ENCODE data around the gene FXYD1.

Gene FXYD1

GRCh38 chr19:35177377-35178274 lies 39.0 kb downstream of the FXYD1 start:
- H3K27ac ChIP-seq, result no peak overlapping the region
- no peak for TF ChIP-seq CTCF (IDR thresholded peaks at IDR 0.05; ENCODE audit: low read depth, low read length, missing control alignments)
- in situ Hi-C loops (cut with HindIII; ENCODE audit: low pct_ligation_motif_present, low sequenced_read_pairs), result no loop called here
- H3K36me3 ChIP-seq (replicated peaks), result no peaks in the 10 kb centered on the region
- H3K27me3 ChIP-seq (replicated peaks), result no peaks in the 10 kb centered on the region
- H3K4me3 ChIP-seq (ENCODE audit: low read depth, low read length), result no peak overlapping the region
- DNase-seq, result no peak

DNA sequence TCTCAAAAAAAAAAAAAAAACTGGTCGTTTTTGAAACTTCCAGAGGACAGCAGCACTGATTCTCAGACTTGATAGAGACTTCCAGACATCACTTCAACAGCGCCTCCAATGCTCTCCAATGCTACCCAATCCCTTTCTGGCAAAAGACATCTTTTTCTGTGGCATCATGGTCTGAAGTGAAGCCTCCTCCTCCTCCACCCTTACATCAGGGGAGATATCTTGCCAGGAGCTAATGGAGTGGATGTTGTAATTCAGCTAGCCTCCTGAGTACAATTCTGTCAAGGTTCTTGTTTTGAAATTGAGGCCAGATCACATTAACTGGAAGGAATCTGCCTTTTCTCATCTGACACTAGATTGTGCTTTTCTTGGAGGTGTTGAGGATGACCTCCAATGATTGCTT lies 40.1 kb downstream of the FXYD1 start:
- Histone ChIP-seq H3K4me3 (ENCODE audit: low read depth, low read length) (no peak overlapping the region), H3K27ac (no peak overlapping the region), H3K27me3 (replicated peaks) (no peaks in the 10 kb centered on the region), H3K36me3 (replicated peaks) (no peaks in the 10 kb centered on the region)
- in situ Hi-C loops (cut with HindIII; ENCODE audit: low pct_ligation_motif_present, low sequenced_read_pairs), result no loop called here
- no peak for DNase-seq
- TF ChIP-seq CTCF (IDR thresholded peaks at IDR 0.05; ENCODE audit: low read depth, low read length, missing control alignments), result no peak

DNA sequence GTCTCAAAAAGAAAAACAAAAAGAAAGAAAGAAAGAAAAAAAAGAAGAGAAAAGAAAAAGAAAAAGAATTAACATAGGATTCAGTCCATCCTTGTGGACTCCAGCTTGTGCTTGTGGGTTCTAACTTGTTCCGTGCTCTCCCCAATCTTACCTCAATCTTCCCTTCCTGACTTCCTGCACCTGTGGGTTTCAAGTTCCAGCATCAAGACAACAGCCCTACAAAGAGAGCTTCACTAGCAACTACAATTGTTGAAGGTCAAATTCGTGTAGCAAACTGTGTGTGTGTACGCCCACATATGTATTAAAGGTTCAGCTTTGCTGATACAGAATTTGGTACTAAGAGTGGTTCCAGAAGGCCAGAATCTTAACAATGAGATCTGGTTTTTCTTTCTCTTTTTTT lies 41.2 kb downstream of the FXYD1 start:
- no peaks in the 10 kb centered on the region for H3K27me3 ChIP-seq (replicated peaks)
- no peaks in the 10 kb centered on the region for H3K36me3 ChIP-seq (replicated peaks)
- TF ChIP-seq CTCF (IDR thresholded peaks at IDR 0.05; ENCODE audit: low read depth, low read length, missing control alignments), result no peak
- H3K27ac ChIP-seq, result no peak overlapping the region
- in situ Hi-C loops (cut with HindIII; ENCODE audit: low pct_ligation_motif_present, low sequenced_read_pairs), result no loop called here
- DNase-seq, result no peak
- no peak overlapping the region for H3K4me3 ChIP-seq (ENCODE audit: low read depth, low read length)

DNA sequence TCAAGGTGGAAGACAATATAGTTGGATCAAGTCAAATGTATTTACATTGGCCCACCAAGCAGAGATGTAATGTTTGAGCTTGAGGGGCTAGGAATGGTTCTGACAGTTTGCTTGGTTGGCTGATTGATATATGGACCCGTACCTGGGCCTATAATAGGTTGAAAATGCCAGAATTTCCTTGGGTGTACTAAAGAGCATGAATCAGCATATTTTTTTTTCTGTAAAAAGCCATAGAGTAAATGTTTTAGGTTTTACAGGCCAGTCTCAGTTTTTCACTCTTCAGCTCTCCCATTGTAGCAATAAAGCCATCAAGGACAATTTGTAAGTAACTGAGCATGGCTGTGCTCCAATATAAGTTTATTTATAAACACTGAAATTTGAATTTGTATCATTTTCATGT lies 42.8 kb downstream of the FXYD1 start:
- Histone ChIP-seq H3K27me3 (replicated peaks) (no peaks in the 10 kb centered on the region), H3K36me3 (replicated peaks) (no peaks in the 10 kb centered on the region), H3K4me3 (ENCODE audit: low read depth, low read length) (no peak overlapping the region), H3K27ac (no peak overlapping the region)
- TF ChIP-seq CTCF (IDR thresholded peaks at IDR 0.05; ENCODE audit: low read depth, low read length, missing control alignments), result no peak
- in situ Hi-C loops (cut with HindIII; ENCODE audit: low pct_ligation_motif_present, low sequenced_read_pairs), result no loop called here
- DNase-seq, result no peak

DNA sequence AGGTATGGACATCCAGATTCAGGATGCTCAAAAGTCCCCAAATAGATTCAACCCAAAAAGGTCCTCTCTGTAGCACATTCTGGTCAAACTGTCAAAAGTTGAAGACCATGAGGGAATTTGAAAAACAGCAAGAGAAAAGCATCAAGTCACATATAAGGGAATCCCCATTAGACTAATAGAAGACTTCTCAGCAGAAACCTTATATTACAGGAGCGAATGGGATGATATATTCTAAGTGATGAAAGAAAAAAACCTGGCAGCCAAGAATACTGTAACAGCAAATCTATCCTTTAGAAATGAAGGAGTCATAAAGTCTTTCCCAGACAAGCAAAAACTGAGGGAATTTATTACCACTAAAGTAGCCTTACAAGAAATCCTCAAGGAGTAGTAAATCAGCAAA lies 45.6 kb downstream of the FXYD1 start:
- no peak overlapping the region for H3K27ac ChIP-seq
- H3K4me3 ChIP-seq (ENCODE audit: low read depth, low read length), result no peak overlapping the region
- no peak for TF ChIP-seq CTCF (IDR thresholded peaks at IDR 0.05; ENCODE audit: low read depth, low read length, missing control alignments)
- DNase-seq, result no peak
- H3K27me3 ChIP-seq (replicated peaks), result no peaks in the 10 kb centered on the region
- in situ Hi-C loops (cut with HindIII; ENCODE audit: low pct_ligation_motif_present, low sequenced_read_pairs), result no loop called here
- H3K36me3 ChIP-seq (replicated peaks), result no peaks in the 10 kb centered on the region

DNA sequence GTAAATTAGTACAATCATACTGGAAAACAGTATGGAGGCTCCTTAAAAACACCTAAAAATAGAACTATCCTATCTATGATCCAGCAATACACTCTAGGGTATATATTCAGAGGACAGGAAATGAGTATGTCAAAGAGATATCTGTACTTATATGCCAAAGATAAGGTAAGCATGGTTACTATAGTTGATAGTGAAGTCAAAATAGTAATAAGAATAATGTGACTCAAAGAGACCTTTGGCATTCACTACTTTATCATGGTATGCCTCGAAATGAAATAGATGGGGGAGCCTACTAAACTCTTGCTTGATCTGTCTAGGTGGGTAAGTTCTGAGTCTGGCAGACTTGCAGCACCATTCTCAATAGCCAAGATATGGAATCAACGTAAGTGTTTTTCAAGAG lies 46.3 kb downstream of the FXYD1 start:
- H3K27ac ChIP-seq, result no peak overlapping the region
- in situ Hi-C loops (cut with HindIII; ENCODE audit: low pct_ligation_motif_present, low sequenced_read_pairs), result no loop called here
- no peak overlapping the region for H3K4me3 ChIP-seq (ENCODE audit: low read depth, low read length)
- no peak for TF ChIP-seq CTCF (IDR thresholded peaks at IDR 0.05; ENCODE audit: low read depth, low read length, missing control alignments)
- no peaks in the 10 kb centered on the region for H3K27me3 ChIP-seq (replicated peaks)
- no peak for DNase-seq
- H3K36me3 ChIP-seq (replicated peaks), result no peaks in the 10 kb centered on the region
